HPDE6-E6E7 (cell line): Measurements from ENCODE around the gene ATXN1.

Experiments
- DNase-seq: peaks from one replicate; pipeline ENCODE4 v3.0.0; 2011; ENCODE audit warnings: missing footprints; ENCODE audit errors: extremely low spot score

ATXN1 gene

DNA sequence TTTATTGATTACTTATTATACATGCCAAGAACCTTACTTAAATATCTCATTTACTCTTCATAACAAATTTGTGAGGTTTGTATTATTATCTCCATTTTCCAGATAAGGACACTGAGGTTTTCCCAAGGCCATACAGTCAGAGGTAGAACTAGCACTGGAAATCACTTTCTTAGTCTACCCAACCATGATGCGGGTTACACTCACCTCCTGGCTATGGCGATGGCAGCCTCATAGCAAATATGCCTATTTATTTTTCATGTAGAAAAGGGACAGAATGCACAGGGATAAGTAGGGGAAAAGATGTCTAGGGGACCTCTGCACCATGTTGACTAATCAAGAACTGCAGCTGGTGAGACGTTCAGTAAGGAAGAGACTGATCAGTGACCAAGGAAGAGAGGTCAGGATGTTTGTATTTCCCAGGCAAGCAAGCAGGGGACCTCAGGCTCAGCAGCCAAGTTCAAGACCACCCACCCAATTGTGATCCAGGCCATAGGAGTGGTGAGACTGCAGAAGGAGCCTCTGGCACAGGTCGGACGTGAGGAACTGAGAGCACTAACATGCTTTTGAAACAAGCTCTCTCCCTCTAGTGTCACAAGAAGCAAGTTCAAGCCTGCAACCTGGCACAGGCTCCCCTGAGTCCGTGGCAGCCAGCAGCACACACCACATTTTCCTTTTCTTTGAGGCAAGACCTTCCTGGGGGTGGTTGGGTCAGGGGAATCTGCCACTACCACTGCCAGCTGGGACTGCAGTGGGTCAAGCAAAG is 425.0 kb downstream of the ATXN1 start:
- DNase-seq, result no peak

- no peak for DNase-seq
These were observed 426.1 kb downstream of the ATXN1 start for GRCh38 chr6:16335176-16335575.

DNA sequence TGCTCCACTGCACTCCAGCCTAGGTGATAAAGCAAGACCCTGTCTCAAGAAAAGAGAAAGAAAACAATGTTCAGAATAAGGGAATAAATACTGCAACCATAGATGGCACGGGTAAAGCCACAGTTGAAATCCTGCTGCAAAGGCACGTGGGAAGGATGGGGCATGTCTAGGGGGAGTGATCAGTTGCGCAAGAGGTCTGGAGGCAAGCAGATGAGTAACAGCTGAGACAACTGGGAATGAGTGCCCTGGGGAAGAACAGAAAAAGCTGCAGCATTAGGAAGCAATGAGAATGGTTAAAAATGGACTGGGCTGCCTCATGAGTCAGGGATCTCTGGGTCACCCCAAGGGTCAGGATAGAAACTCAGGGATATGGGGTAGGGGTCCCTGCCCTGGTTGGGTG is 426.6 kb downstream of the ATXN1 start:
- peak; percentile 78 for DNase-seq

DNA sequence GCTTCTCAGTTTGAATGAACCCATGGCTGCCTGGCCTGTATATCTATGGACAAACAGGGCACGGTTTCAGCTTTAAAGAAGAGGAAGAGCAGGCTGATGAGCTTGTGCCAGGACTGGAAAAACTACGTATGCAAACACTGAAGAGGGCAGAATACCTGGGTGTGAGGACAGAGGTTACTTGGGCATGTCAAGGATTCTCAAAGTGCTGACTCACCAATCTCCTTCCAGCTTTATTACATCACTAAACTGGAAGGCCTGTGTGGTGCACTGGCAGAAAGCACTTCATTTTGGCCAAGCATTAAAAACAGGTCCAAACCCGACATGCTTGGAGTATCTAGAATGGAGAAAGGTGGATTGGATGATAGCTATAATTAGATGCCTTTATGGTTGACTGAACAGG is 427.7 kb downstream of the ATXN1 start:
- DNase-seq, result peak; percentile 58

DNA sequence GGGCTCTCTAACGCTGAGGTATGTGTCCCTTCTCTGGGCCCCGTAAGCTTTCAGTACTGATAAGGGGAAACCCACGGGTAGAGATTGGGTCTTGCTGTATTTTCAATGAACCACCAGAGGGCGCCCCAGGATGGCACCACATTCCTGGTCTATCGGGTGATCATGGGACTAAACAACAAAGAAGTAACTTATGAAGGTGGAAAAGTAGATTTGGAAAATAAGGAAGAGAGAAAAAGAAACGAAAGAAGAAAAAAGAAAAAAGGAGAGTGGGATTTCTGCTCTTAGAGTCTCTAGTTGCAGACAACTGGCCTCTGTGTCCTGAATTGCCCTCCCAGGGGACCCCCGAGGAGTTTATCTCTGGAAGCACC is 429.1 kb downstream of the ATXN1 start:
- peak; percentile 55 for DNase-seq

DNA sequence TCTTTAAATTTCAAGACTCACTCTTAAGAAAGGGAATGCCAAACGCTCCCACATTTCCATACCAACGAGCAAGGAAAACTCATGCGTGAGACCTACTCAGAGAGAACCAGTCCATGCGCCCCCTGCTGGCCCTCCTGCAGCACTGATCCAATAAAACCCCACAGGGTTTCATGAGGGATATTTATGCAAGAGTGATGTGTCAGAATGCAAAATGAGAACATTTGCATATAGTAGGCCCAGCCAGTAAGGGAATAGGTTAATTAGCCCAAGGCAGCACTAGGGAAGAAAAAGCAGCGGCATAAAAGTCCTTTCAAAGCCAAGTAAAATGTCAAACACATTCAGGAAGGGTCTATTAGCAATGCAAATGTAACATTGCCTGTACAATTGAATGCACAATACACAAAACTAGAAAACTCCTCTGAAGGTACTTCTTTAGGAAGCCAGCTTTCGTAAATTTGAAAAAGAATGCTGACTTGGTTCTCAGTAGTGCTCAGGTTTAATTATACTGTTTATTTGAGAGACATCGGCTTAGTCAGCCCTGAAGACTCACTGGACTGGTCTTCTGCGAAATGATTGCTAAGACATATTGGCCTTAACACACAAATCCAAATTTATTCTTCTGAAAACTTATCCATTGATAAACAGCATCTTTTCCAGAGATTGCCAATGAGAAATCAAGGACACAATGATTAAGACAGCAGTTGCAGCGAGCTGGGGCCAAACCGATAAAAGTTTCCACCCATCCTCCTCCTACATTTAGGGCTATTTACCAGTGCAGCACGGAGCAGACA is 429.7 kb downstream of the ATXN1 start:
- DNase-seq, result no peak

- DNase-seq, result no peak
These were observed 432.0 kb downstream of the ATXN1 start for GRCh38 chr6:16329233-16329632.

- DNase-seq, result no peak
These were observed 433.4 kb downstream of the ATXN1 start for GRCh38 chr6:16327777-16328325.

GRCh38 chr6:16326971-16327776 is 434.1 kb downstream of the ATXN1 start:
- DNase-seq, result no peak

GRCh38 chr6:16326531-16326930 is 434.7 kb downstream of the ATXN1 start:
- no peak for DNase-seq

- no peak for DNase-seq
These were observed 436.5 kb downstream of the ATXN1 start for GRCh38 chr6:16324606-16325225.

GRCh38 chr6:16324184-16324583 is 437.1 kb downstream of the ATXN1 start:
- no peak for DNase-seq

- peak; percentile 38 for DNase-seq
These were observed 438.5 kb downstream of the ATXN1 start for GRCh38 chr6:16322666-16323312.

GRCh38 chr6:16321826-16322225 is 439.4 kb downstream of the ATXN1 start:
- DNase-seq, result no peak

DNA sequence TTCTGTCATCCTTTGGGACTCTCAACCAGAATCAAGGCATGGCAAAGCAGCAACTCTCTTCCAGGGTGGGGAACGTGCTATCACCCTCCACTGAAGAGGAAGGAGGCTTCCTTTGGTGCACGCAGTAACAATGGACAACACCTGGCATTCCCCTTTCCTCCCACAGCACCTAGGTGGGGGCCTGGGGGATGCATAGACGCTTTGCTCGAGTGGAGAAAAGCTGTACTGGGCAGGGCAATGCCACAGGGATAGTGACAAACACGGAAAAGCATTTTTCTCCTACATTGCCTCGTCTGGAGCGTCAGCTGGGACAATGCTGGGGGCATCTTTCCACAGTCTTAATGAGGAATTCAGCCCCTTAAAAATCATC is 439.9 kb downstream of the ATXN1 start:
- DNase-seq, result no peak

- no peak for DNase-seq
These were observed 440.5 kb downstream of the ATXN1 start for GRCh38 chr6:16320533-16321340.

- peak; percentile 71 for DNase-seq
These were observed 441.3 kb downstream of the ATXN1 start for GRCh38 chr6:16319813-16320532.

DNA sequence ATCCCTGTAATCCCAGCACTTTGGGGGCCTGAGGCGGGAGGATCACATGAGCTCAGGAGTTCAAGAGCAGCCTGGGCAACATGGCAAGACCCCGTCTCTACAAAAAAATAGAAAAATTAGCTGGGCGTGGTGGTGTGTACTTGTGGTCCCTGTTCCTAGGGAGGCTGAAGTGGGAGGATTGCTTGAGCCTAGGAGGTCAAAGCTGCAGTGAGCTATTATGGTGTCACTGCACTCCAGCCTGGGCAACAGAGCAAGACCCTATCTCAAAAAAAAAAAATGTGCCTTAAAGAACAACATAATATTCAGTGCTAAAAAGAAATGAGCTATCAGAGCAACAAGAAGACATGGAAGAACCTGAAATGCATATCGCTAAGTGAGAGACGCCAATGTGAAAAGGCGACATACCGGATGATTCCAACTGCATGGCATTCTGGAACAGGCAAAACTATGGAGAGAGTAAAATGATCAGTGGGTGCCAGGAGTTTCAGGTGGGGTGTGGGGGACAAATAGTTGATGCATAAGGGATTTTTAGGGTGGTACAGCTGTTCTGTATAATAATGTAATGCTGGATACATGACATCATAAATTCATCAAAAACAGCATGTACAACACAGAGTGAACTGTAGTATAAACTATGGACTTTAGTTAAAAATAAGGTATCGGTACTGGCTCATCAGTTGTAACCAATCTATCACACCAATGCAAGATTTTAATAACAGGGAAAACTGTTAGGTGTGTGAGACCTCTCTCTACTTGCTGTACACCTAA is 442.1 kb downstream of the ATXN1 start:
- DNase-seq, result no peak

DNA sequence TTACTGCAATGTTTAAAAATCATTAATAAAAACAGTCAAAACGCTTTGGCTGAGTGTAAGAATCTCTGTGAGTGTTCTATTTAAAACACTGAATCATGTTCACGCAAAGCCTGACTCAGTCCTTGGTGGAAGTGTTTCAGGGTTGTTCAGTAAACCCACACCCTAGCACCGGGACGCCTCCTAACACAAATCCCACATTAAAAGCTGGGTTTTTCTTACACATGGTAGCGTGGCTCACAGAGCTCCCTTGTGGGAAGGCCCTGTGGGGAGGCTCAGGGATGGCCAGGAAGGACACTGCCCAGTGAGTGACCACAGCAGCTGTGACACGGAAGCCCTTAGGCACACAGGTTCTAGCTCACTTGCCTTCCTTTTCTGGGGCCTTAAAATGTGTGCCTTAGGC is 442.7 kb downstream of the ATXN1 start:
- no peak for DNase-seq
